K562 (cell line): ENCODE data around the gene CTSZ. TPM values are rescaled to one million over a fixed set of nuclear protein-coding genes. Genes with fewer than 3 reads are reported as not detected.

Experiments used
- ATAC-seq: fragments of 200-7000 bp; cut with Tn5 transposase; 3 replicates; pipeline ENCODE4 v1.9.1; 2020; ENCODE audit warnings: moderate library complexity
- BruUV-seq: library from RNA; stranded (reverse); fragments of 400-500 nt; replicated peaks from 2 replicates; lab custom pipeline; 2021; lab: Mats Ljungman, UMichigan
- CTCF ChIA-PET: fragments of 300-600 bp; formaldehyde crosslinking; extraction: SDS; loops from one replicate; lab custom pipeline; 2021; ENCODE audit warnings: low intra/inter-chr PET ratio; lab: Yijun Ruan, JAX
- POLR2A ChIA-PET: fragments of 300-600, 350-650 bp; sonication (Branson Sonifier 250); formaldehyde crosslinking; extraction: SDS; loops from one replicate; lab custom pipeline; 2021; ENCODE audit warnings: antibody characterized with exemption, inconsistent platforms; lab: Yijun Ruan, JAX
- DNase-seq, 4 experiments: peaks; one replicate each; pipeline versions ENCODE4 v3.0.0 to v3.0.0-alpha.2; 2011 to 2018; ENCODE audit warnings: low spot score in 3 of 4, mixed read lengths in 3 of 4; ENCODE audit errors: extremely low read depth in 1 of 4
- FAIRE-seq: peaks from 2 replicates; lab custom pipeline; 2011; peaks lifted over from hg19 to GRCh38; lab: Jason Lieb, UNC
- H2AFZ ChIP-seq: 2 replicates; pipeline ENCODE4 v1.6.0; 2011; ENCODE audit warnings: low read depth, low read length, control low read depth, inconsistent platforms
- H3K27ac ChIP-seq: fragments of 200-600 bp; 3 replicates; pipeline ENCODE4 v1.8.0; 2011; ENCODE audit warnings: low read depth, mild to moderate bottlenecking, control low read depth, inconsistent platforms, low read length, moderate library complexity, mixed read lengths; ENCODE audit errors: extremely low read depth
- H3K27me3 ChIP-seq, 2 experiments: fragments of 300-600 bp in 1 of 2; 2 replicates in 1 of 2; 3 replicates in 1 of 2; pipeline versions ENCODE4 v1.6.0 to v1.8.0; 2011; ENCODE audit warnings: inconsistent platforms in 2 of 2, low read length in 2 of 2, mild to moderate bottlenecking in 1 of 2, mixed read lengths in 1 of 2, moderate library complexity in 1 of 2; ENCODE audit not compliant: control insufficient read depth in 2 of 2, insufficient read depth in 2 of 2
- H3K36me3 ChIP-seq: fragments of 300-600 bp; 3 replicates; pipeline ENCODE4 v1.8.0; 2011; ENCODE audit warnings: mild to moderate bottlenecking, low read length, inconsistent platforms; ENCODE audit not compliant: control insufficient read depth, insufficient read depth
- H3K4me1 ChIP-seq, 2 experiments: fragments of 200-600 bp in 1 of 2; replicated peaks in 1 of 2; 2 replicates in 1 of 2; 3 replicates in 1 of 2; pipeline versions ENCODE4 v1.5.1 to v1.8.0; 2011; ENCODE audit warnings: inconsistent platforms in 2 of 2, low read length in 2 of 2, mild to moderate bottlenecking in 1 of 2, mixed read lengths in 1 of 2, moderate library complexity in 1 of 2; ENCODE audit not compliant: control insufficient read depth in 2 of 2, insufficient read depth in 2 of 2
- H3K4me2 ChIP-seq: 2 replicates; pipeline ENCODE4 v1.6.1; 2011; ENCODE audit warnings: low read length, control low read depth, inconsistent platforms, mixed read lengths; ENCODE audit not compliant: insufficient read depth
- H3K4me3 ChIP-seq: fragments of 200-600 bp; sonication (generic), shearing (Covaris generic); 2 replicates; pipeline ENCODE4 v1.5.1; 2016; ENCODE audit warnings: control low read depth, inconsistent platforms
- H3K79me2 ChIP-seq: fragments of 200-600 bp; 3 replicates; pipeline ENCODE4 v1.8.0; 2011; ENCODE audit warnings: low read length, inconsistent platforms; ENCODE audit not compliant: control insufficient read depth, insufficient read depth
- H3K9ac ChIP-seq, 2 experiments: 2 replicates each; pipeline versions ENCODE4 v1.6.0 to v1.6.1; 2011; ENCODE audit warnings: low read depth in 2 of 2, low read length in 2 of 2, control low read depth in 1 of 2, inconsistent platforms in 1 of 2, mild to moderate bottlenecking in 1 of 2, mixed read lengths in 1 of 2; ENCODE audit not compliant: insufficient read depth in 1 of 2
- H3K9me1 ChIP-seq: one replicate; pipeline ENCODE4 v1.6.0; 2011; ENCODE audit warnings: inconsistent platforms, mild to moderate bottlenecking, low read length, moderate library complexity; ENCODE audit not compliant: control insufficient read depth, insufficient read depth
- H3K9me3 ChIP-seq: replicated peaks from 2 replicates; pipeline ENCODE4 v1.5.1; 2011; ENCODE audit warnings: low read depth, low read length, inconsistent platforms; ENCODE audit not compliant: control insufficient read depth, insufficient read depth
- H4K20me1 ChIP-seq: replicated peaks from 2 replicates; pipeline ENCODE4 v1.6.1; 2011; ENCODE audit warnings: low read length, inconsistent platforms, mixed read lengths; ENCODE audit not compliant: control insufficient read depth, insufficient read depth
- NFXL1 ChIP-seq: fragments of 450-650 bp; formaldehyde crosslinking; IDR thresholded peaks from 2 replicates; pipeline ENCODE4 v1.4.0; 2021; ENCODE audit warnings: mild to moderate bottlenecking
- PPARD ChIP-seq: fragments of 250-450 bp; sonication (Bioruptor Pico); IDR thresholded peaks from 2 replicates; pipeline ENCODE4 v1.8.0; 2022; ENCODE audit warnings: inconsistent platforms, mild to moderate bottlenecking, moderate library complexity
- SIN3B ChIP-seq: fragments of 450-650 bp; IDR thresholded peaks from 2 replicates; pipeline ENCODE4 v1.6.1; 2017; ENCODE audit warnings: low read depth, mild to moderate bottlenecking, moderate library complexity
- SREBF1 ChIP-seq: fragments of 150-350 bp; IDR thresholded peaks from 2 replicates; pipeline ENCODE4 v1.6.1; 2014; ENCODE audit warnings: antibody characterized with exemption, low read depth, low read length, borderline replicate concordance
- ZNF140 ChIP-seq: fragments of 250-450 bp; sonication (Bioruptor Pico); IDR thresholded peaks from 2 replicates; pipeline ENCODE4 v1.8.0; 2021; ENCODE audit warnings: moderate library complexity, mild to moderate bottlenecking, inconsistent platforms
- ZNF778 ChIP-seq: fragments of 450-650 bp; formaldehyde crosslinking; IDR thresholded peaks from 2 replicates; pipeline ENCODE4 v1.4.0; 2020; ENCODE audit warnings: mild to moderate bottlenecking, moderate library complexity
- whole genome bisulfite sequencing: fragments of 100-300 bp; shearing (Covaris generic); methylation state at CpG from one replicate; pipeline ENCODE4 v1.1.6; 2016; ENCODE audit warnings: low coverage, mixed read lengths; ENCODE audit not compliant: insufficient coverage; ENCODE audit errors: missing lambda C conversion rate; 5-methylcytosine and 5-hydroxymethylcytosine counted together
- in situ Hi-C: fragments of 300-500 bp; cut with MboI; formaldehyde crosslinking; loops from 4 replicates; pipeline ENCODE4 v1.15.0; 2018; ENCODE audit warnings: inconsistent platforms, mixed read lengths
- intact Hi-C: fragments of 100-400 bp; cut with micrococcal nuclease; formaldehyde crosslinking; loops from 2 replicates; pipeline ENCODE4 v1.14.2; 2022
- polyA plus RNA-seq, 8 experiments: library from polyadenylated mRNA; depleted of rRNA in 4 of 8; stranded (reverse) in 5 of 8; unstranded in 3 of 8; fragments of >200 nt; fragmentation: Nextera tagmentation in 2 of 8; fragmentation: Illumina TruSeq in 1 of 8; extraction: Ambion mirVana in 2 of 8; extraction: Trizol in 1 of 8; gene quantifications; 2 replicates each; pipeline versions ENCODE4 v1.2.1 to v1.2.3, GENCODE V29; 2011 to 2014; ENCODE audit warnings: inconsistent platforms in 1 of 8, missing spikeins in 1 of 8
- total RNA-seq, 7 experiments: library from RNA; depleted of rRNA in 6 of 7; stranded (reverse); fragments of >200 nt in 6 of 7; fragmentation: Illumina TruSeq in 2 of 7; extraction: Trizol in 2 of 7; gene quantifications; 2 replicates each; pipeline versions ENCODE4 v1.2.1 to v1.2.3, GENCODE V29; 2011 to 2021; ENCODE audit warnings: low replicate concordance in 1 of 7
- TF ChIP-seq, protein P1 (sequence below): sonication (generic); formaldehyde crosslinking; IDR thresholded peaks from 2 replicates; pipeline ENCODE4 v1.5.0; 2020; ENCODE audit warnings: missing genetic modification reagents
- TF ChIP-seq, protein P2 (sequence below): fragments of 250-450 bp; sonication (Bioruptor Pico); IDR thresholded peaks from 2 replicates; pipeline ENCODE4 v1.4.0; 2020; ENCODE audit warnings: mild to moderate bottlenecking
- TF ChIP-seq, protein P3 (sequence below): sonication (generic); formaldehyde crosslinking; IDR thresholded peaks from 2 replicates; pipeline ENCODE4 v1.8.0; 2022; ENCODE audit warnings: mild to moderate bottlenecking, missing genetic modification reagents
- TF ChIP-seq, protein P4 (sequence below), 2 experiments: fragments of 450-650 bp; formaldehyde crosslinking in 1 of 2; IDR thresholded peaks; 2 replicates each; pipeline versions ENCODE4 v1.4.0 to v1.6.1; 2014 to 2020; ENCODE audit warnings: mild to moderate bottlenecking in 2 of 2, borderline replicate concordance in 1 of 2, low read depth in 1 of 2

The CTSZ gene
- total and polyA plus RNA-seq, 9 of the 15 experiments (the other 6 are each of a cell fraction or from before 2014, with no cell fraction given): 1.6 to 143 (median 82.8) TPM

DNA sequence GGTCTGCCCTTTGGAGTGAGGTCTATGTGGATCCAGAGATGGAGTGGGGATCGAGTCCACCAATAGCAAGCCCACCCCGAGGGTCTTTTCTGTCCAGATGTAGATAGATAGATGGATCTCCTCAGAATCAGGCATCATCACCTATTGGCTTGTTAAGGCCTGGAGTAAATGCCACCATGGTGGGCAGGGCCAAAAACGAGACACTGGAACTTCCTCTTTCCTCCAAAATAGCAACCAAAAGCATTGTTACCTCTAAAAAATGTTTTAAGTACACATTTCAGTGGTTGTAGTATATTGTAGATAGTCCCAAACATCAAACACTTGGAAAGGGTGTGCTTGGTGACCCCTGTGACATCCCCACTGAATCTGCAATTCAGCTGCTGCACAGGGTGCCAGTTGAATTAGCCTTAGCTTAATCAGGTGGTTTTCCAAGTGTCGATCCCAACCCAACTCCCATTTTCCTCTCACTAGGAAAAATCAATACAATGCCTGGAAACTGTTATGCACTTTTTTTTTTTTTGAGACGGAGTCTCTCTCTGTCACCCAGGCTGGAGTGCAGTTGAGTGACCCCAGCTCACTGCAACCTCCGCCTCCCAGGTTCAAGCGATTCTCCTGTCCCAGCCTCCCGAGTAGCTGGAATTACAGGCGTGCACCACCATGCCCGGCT, 61.0 kb downstream of the CTSZ start:
- Histone ChIP-seq H3K27ac (no peak overlapping the region), H3K4me2 (no peak overlapping the region), H3K79me2 (no peaks in the 10 kb centered on the region), H3K9me3 (no peaks in the 10 kb centered on the region), H2AFZ (no peak overlapping the region), H3K4me3 (no peak overlapping the region), H3K4me1 (peaks cover 0 to 4% of the 10 kb centered on the region in 2 experiments; a peak in 1 of 5 replicates), H4K20me1 (no peaks in the 10 kb centered on the region), H3K9ac (no peak overlapping the region), H3K9me1 (no peaks in the 10 kb centered on the region), H3K27me3 (peaks cover 38 to 40% of the 10 kb centered on the region in 2 experiments), H3K36me3 (no peaks in the 10 kb centered on the region)
- 13% methylated on average over 10 of the region's 10 CpGs for whole genome bisulfite sequencing
- BruUV-seq: no TSS peak
- intact Hi-C loops (no loop called here), in situ Hi-C loops (no loop called here)
- FAIRE-seq: no peak
- no peak for ATAC-seq
- CTCF ChIA-PET: no interaction called here
- POLR2A ChIA-PET: no interaction called here
- no peak for DNase-seq
- no peak for TF ChIP-seq SIN3B
- no peak for TF ChIP-seq PPARD (CRISPR knock-in tag)
- TF ChIP-seq, protein P1, sequence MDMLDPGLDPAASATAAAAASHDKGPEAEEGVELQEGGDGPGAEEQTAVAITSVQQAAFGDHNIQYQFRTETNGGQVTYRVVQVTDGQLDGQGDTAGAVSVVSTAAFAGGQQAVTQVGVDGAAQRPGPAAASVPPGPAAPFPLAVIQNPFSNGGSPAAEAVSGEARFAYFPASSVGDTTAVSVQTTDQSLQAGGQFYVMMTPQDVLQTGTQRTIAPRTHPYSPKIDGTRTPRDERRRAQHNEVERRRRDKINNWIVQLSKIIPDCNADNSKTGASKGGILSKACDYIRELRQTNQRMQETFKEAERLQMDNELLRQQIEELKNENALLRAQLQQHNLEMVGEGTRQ (CRISPR knock-in tag): no peak
- TF ChIP-seq, protein P2, sequence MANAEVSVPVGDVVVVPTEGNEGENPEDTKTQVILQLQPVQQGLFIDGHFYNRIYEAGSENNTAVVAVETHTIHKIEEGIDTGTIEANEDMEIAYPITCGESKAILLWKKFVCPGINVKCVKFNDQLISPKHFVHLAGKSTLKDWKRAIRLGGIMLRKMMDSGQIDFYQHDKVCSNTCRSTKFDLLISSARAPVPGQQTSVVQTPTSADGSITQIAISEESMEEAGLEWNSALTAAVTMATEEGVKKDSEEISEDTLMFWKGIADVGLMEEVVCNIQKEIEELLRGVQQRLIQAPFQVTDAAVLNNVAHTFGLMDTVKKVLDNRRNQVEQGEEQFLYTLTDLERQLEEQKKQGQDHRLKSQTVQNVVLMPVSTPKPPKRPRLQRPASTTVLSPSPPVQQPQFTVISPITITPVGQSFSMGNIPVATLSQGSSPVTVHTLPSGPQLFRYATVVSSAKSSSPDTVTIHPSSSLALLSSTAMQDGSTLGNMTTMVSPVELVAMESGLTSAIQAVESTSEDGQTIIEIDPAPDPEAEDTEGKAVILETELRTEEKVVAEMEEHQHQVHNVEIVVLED: no peak
- TF ChIP-seq SREBF1: no peak
- TF ChIP-seq NFXL1: no peak
- TF ChIP-seq, protein P3, sequence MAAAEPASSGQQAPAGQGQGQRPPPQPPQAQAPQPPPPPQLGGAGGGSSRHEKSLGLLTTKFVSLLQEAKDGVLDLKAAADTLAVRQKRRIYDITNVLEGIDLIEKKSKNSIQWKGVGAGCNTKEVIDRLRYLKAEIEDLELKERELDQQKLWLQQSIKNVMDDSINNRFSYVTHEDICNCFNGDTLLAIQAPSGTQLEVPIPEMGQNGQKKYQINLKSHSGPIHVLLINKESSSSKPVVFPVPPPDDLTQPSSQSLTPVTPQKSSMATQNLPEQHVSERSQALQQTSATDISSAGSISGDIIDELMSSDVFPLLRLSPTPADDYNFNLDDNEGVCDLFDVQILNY (CRISPR knock-in tag): no peak
- TF ChIP-seq ZNF140 (CRISPR knock-in tag): no peak
- TF ChIP-seq, protein P4, sequence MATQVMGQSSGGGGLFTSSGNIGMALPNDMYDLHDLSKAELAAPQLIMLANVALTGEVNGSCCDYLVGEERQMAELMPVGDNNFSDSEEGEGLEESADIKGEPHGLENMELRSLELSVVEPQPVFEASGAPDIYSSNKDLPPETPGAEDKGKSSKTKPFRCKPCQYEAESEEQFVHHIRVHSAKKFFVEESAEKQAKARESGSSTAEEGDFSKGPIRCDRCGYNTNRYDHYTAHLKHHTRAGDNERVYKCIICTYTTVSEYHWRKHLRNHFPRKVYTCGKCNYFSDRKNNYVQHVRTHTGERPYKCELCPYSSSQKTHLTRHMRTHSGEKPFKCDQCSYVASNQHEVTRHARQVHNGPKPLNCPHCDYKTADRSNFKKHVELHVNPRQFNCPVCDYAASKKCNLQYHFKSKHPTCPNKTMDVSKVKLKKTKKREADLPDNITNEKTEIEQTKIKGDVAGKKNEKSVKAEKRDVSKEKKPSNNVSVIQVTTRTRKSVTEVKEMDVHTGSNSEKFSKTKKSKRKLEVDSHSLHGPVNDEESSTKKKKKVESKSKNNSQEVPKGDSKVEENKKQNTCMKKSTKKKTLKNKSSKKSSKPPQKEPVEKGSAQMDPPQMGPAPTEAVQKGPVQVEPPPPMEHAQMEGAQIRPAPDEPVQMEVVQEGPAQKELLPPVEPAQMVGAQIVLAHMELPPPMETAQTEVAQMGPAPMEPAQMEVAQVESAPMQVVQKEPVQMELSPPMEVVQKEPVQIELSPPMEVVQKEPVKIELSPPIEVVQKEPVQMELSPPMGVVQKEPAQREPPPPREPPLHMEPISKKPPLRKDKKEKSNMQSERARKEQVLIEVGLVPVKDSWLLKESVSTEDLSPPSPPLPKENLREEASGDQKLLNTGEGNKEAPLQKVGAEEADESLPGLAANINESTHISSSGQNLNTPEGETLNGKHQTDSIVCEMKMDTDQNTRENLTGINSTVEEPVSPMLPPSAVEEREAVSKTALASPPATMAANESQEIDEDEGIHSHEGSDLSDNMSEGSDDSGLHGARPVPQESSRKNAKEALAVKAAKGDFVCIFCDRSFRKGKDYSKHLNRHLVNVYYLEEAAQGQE (IDR thresholded peaks at IDR 0.05; ENCODE audit: borderline replicate concordance): no peak
- TF ChIP-seq, protein P4 (CRISPR knock-in tag; IDR thresholded peaks at IDR 0.05; ENCODE audit: low read depth): no peak
- TF ChIP-seq ZNF778: no peak
